ENCODE measurements around the gene IL10RA.

DNA sequence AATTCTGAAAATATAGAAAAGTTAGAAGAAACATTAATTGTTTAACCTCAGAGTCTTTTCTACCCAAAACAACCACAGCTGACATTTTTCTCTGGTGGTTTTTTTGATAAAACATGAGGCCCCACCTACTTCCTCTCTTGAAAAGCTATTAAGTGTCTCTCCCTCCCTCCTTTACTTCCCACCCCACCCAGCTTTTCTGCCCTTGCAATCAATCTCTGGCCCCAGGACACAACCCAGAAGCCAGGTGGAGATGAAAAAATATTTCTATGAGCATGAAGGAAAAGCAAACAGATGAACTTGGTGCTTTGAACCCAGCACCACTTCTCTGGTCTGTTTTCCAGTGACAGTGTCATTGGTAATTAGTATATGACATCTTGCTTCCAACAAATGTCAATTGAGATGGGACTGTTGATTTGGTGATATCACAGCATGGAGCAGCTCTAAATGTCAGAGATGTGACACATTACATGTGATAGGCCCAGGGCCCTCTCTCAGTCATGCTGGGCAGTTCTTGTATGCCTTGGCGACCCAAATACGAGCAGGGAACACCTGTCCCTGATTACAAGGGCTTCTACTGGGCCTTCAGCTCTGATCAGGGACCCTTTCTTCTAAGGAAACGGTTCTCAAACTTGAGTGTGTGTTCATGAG, 33.0 kb upstream of the IL10RA start:
- TF ChIP-seq, protein P1, sequence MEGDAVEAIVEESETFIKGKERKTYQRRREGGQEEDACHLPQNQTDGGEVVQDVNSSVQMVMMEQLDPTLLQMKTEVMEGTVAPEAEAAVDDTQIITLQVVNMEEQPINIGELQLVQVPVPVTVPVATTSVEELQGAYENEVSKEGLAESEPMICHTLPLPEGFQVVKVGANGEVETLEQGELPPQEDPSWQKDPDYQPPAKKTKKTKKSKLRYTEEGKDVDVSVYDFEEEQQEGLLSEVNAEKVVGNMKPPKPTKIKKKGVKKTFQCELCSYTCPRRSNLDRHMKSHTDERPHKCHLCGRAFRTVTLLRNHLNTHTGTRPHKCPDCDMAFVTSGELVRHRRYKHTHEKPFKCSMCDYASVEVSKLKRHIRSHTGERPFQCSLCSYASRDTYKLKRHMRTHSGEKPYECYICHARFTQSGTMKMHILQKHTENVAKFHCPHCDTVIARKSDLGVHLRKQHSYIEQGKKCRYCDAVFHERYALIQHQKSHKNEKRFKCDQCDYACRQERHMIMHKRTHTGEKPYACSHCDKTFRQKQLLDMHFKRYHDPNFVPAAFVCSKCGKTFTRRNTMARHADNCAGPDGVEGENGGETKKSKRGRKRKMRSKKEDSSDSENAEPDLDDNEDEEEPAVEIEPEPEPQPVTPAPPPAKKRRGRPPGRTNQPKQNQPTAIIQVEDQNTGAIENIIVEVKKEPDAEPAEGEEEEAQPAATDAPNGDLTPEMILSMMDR (IDR thresholded peaks at IDR 0.05 in 2 of 3, conservative IDR thresholded peaks at IDR 0.05 in 1 of 3; ENCODE audit: borderline replicate concordance in 1 of 3, insufficient read depth in 1 of 3, low read depth in 2 of 3, low read length in 2 of 3) = no peak
- no peak for TF ChIP-seq EZH2 (IDR thresholded peaks at IDR 0.05)

All from HCT116 (cell line).